HG03354 (cell line): Measurements from ENCODE around the gene CD2AP.
A peak's percentile ranks its signal among the peaks of the same experiment; 100 is the strongest.
"Not testable (repeated sequence)": the region's sequence is repeated elsewhere in the genome, so short reads cannot be mapped to it uniquely, and the experiment has no call there.

ENCODE experiments used
- ATAC-seq: cut with Tn5 transposase; IDR thresholded peaks from one replicate; pipeline ENCODE4 v1.9.1; 2021; ENCODE audit warnings: mild to moderate bottlenecking; ENCODE audit not compliant: unreplicated experiment, poor library complexity, severe bottlenecking

Gene CD2AP

DNA sequence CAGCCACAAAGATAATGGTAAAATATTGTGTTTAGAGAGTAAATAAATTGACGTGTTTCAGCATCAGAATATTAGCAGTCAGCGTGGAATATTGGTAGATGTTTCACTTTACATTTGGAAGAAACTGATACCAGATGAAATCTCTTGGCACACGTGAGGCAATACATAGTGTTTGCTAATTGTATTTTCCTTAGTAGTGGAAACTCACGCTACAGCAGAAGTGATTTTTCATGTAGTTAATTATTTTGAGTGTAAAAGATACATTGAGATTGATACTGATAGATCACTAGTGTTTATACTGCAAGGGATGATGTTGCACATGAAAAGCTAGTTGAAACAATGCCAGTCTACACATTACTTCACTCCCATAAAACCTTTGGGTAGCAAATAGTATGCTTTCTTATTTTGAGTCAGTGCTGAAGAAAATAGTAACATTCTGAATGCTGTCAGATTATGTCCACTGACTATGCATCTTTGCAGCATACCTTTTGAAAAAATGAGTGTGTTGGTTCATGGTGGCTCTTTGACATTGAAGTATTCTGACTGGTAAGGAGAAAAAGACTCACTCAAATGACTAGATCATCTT lies 59.3 kb downstream of the CD2AP start:
- no peak for ATAC-seq

DNA sequence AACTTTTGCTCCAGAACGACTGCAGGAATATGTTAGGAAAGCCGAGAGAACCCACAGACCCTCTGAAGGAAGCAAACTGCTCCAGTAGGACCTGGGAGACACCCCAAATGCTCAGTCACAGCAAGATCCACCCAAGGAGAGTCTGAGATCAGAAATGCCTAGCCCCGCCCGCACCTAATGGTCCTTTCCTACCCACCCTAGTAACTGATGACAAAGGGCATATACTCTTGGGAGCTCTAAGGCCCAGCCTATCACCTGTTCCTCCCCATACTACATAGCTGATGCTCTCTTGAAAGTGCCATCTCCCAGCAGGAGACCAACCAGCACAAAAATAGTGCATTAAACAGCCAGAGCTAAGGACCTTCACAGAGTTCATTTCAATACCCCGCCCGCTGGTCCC lies 67.6 kb downstream of the CD2AP start:
- no peak for ATAC-seq

DNA sequence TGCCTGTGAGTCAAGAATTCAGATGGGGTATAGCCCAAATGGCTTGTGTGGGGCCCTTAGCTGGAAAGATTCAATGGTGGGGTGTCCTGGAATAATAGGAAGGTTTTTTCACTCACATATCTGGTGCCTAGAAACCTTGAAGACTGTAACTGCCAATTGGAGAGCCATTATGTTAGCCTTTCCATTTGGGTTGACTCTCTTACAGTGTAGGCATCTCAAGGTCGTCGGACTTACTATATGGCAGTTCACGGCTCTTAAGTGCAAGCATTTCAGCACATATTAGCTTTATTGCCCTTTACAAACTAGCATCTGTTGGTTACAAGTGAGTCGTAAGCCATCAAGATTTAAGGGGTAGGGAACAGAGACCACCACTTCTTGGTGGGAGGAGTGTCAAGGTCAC lies 74.1 kb downstream of the CD2AP start:
- ATAC-seq = no peak

DNA sequence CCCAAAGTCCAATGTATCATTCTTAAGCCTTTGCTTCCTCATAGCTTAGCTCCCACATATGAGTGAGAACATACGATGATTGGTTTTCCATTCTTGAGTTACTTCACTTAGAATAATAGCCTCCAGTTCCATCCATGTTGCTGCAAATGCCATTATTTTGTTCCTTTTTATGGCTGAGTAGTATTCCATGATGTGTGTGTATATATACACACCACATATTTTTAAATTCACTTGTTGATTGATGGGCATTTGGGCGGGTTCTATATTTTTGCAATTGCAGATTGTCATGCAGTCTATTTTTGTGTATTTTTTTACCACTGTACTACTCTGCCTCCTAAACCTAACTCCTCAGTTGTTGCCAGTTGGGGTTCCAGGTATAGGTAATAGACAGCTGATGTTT lies 74.7 kb downstream of the CD2AP start:
- ATAC-seq = no peak

DNA sequence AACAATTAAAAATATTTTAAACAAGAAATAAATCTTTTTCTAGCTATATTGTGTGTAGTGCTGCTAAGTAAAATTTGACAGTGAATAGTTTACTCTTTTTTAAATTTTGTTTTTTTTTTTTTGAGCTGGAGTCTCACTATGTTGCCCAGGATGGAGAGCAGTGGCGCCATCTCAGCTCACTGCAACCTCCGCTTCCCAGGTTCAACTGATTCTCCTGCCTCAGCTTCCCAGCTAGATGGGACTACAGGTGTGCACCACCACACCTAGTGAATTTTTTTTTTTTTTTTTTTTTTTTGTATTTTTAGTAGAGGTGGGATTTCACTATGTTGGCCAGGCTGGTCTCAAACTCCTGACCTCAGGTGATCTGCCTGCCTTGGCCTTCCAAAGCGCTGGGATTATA lies 75.7 kb downstream of the CD2AP start:
- not testable (repeated sequence) for ATAC-seq

DNA sequence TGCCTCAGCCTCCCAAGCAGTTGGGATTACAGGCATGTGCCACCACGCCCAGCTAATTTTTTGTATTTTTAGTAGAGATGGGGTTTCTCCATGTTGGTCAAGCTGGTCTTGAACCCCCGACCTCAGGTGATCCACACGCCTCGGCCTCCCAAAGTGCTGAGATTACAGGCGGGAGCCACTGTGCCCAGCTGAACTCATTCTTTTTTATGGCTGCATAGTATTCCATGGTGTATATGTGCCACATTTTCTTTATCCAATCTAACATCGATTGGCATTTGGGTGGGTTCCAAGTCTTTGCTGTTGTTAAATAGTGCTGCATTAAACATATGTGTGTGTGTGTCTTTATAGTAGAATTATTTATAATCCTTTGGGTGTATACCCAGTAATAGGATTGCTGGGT lies 78.9 kb downstream of the CD2AP start:
- not testable (repeated sequence) for ATAC-seq

DNA sequence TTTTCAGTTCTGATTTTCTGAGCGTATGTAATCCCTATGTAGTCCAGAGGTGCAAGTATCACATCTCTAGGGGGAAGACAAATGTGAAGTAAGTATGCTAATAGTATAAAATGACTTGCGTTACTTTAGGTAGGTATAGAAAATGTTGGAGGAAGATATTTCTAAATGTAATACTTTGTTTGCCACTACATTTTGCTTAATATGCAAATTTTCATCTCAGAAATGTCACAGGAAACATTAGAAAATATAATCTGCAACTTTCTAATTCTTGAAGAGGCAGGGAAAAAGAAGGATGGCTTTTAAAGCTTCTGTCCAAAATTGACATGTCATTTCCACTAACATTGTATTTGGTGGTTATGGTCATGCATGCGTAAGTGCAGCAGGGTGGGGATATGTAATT lies 85.6 kb downstream of the CD2AP start:
- no peak for ATAC-seq

DNA sequence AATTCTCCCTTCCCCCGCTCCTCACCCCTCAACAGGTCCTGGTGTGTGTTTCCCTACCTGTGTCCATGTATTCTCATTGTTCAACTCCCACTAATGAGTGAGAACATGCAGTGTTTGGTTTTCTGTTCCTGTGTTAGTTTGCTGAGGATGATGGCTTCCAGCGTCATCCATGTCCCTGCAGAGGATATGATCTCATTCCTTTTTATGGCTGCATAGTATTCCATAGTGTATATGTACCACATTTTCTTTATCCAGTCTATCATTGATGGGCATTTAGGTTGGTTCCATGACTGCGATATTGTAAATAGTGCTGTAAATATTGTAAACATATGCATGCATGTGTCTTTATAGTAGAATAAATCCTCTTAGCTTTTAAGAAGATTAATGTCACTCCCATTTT lies 89.0 kb downstream of the CD2AP start:
- ATAC-seq = not testable (repeated sequence)

DNA sequence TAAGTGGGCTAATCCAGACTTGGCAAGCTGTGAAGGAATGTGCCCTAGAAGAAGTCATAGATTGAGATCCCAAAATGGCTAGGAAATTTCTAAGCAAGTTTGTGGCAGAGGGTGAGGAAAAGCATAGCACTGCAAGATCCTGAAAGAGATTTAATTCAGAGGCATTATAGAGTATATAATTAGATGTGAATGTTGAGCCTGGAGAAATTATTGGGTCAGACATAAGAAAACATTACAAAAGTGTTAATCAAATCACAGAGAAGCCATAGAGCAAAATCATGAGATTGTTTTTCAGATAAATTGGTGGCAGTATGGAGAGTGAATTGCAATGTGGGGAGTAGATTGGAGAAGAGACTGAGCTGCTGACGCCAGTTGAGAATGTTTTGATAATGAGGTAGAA lies 90.0 kb downstream of the CD2AP start:
- ATAC-seq = no peak

DNA sequence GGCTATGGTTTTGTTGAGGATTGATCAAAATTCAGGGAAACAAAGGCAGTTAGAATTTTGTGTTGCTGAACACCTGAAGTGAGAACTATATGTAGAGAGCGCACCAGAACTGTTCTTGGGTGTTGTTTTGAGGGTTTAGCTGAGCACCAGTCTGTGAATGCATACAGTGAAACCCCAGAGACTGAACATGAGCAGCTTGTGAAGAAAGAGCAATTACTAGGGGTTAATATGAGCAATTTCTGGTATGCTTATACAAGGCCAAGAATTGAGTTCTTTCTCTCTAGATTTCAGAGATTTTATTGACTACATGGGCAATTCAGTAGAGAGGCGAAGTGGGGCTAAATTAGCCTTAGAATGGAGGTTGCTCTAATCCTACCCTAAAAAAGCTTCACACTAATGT lies 93.9 kb downstream of the CD2AP start:
- no peak for ATAC-seq

DNA sequence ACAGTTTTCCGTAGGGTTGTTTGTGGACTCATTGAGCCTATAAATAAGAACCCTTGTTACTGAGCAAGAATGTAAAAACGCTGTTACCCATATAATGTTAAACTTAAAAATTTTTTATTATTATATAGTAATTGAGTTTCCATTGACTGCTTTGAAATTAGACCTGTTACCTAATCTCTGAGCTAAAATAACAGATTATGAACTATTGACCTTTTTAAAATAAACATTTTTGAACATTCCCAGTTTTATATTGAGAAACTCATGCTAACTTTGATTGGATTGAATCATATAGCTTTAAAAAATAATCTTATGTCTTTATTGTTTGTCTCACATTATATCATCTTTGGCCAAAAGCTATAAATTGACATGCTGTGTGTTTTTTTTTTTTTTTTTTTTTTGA lies 95.5 kb downstream of the CD2AP start:
- no peak for ATAC-seq

DNA sequence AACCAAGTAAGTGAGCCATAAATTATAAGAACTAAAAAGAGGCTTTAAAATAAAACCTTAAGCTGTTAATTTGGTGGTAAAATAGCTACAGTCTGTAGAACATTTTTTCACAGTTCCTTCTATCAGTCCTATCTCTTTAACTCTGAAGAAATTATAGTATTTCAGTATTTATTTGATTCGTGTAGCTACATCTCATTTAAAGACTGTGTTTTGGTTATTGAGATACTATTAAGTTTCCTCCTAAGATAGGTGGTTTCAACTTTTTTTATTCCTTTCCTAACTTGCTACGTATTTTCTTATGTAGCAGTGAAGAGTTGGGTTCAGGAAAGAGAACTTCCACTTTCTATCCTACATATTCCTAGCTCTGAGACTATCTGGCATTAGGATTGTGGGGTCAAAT lies 97.2 kb downstream of the CD2AP start:
- no peak for ATAC-seq

DNA sequence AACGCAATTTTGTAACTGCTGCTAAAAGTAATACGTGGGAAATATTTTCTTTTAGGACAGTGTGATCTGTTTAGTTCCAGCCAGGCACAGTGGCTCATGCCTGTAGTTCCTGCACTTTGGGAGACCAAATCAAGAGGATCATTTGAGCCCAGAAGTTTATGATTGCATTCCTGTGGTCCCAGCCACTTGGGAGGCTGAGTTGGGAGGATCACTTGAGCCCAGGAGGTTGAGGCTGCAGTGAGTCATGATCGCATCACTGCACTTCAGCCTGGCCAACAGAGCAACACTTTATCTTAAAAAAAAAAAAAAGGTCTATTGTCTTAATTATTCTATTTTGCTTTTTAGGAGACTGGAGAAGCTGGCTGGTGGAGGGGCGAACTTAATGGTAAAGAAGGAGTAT lies 101.5 kb downstream of the CD2AP start:
- ATAC-seq = no peak

DNA sequence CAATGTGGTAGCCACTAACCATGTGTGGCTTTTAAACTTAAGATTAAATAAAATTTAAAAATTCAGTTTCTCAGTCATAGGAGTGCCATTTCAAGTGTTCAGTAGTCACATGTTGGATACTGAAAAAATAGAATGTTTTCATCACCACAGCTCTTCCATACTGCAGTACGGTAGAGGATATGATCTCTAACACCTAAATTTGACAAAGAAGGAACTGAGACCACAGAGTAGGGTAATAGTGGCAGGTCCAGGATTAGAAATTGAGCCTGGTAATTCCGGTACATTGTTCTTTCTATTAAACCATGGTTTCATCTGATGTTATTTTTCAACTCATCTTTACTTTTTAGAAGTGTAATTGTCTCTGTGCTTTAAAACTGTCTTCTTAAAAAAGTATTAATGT lies 104.0 kb downstream of the CD2AP start:
- ATAC-seq = peak; percentile 82

DNA sequence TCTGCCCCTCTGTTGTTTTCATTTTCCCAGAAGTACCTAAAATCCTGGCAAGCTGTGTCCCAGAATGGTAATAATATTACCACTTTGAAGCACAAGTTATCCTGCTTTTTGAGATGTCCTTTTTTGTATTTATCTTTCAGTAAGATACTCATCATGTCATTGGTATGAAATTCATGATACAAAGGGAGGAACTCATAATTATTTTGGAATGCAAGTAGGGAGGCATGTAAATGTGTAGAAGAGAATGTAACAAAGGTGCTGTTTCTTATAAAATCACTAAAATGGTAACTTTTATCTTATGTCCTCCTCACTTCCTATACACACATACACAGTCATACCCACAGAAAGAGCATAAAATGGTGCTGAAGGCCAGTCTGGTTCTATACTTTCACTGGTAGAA lies 109.9 kb downstream of the CD2AP start:
- no peak for ATAC-seq

DNA sequence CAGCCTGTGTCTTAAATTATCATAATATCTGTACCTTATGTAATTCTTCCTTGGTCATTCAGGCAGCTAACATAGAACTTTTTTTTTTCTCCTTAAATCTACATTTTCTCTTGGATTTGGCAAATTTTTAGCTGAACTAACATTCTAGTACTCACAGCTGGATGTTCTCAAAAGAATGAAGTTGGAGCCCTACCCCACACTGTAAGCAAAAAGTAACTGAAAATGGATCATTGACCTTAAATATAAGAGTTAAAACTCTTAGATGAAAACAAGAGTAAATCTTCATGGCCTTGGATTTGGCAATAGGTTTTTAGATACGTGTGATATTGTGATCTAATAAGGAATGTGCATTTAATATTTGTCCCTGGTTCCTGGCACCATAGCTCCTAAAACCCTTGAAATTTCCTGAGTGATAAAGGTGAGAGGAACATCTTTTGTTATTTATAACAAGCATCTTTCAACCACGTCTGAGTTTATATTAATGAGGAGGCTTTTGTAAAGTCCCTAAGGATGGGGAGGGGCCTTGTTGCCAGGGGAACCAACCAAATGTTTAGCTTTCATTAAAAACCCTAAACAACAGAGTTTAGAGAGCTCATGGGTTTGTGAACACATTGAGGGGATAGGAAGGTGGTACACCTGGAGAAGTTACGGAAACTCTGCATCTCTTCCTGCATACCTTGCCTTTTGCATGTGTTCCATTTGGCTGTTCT lies 114.7 kb downstream of the CD2AP start:
- no peak for ATAC-seq

DNA sequence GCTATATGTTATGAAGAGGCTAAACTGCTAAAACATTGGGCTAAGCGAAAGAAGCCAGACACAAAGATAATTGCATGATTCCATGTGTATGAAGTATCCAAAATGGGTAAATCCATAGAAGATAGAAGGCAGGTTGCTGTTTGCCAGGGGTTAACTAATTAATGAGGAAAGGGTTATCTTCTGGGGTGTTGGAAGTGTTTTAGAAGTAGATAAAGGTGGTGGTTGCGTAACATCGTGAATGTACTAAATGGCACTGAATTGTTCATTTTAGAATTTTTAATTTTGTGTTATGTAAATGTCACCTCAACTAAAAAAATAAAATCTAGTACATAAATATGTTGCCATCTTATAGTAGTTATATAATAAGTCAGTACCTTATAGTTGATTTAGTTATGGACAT lies 116.4 kb downstream of the CD2AP start:
- no peak for ATAC-seq

DNA sequence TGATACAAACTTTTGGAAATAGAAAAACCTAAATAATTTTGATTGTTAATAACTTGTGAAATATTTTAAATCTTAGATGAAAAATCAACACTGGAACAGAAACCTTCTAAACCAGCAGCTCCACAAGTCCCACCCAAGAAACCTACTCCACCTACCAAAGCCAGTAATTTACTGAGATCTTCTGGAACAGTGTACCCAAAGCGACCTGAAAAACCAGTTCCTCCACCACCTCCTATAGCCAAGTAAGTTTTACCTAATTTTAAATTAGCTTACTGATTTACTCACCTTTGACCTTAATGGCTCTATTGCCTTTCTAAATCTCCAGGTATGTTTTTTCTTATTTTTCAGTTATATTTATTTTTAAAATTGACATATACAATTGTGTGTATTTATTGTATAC lies 118.2 kb downstream of the CD2AP start:
- ATAC-seq = no peak

DNA sequence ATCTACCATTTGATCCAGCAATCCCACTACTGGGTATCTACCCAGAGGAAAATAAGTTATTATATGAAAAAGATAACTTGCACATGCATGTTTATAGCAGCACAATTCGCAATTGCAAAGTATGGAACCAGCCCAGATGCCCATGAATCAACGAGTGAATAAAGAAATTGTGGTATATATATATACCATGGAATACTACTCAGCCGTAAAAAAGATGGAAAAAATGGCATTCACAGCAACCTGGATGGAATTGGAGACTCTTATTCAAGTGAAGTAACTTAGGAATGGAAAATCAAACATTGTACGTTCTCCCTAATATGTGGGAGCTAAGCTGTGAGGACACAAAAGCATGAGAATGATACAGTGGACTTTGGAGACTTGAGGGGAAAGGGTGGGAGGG lies 120.8 kb downstream of the CD2AP start:
- no peak for ATAC-seq

DNA sequence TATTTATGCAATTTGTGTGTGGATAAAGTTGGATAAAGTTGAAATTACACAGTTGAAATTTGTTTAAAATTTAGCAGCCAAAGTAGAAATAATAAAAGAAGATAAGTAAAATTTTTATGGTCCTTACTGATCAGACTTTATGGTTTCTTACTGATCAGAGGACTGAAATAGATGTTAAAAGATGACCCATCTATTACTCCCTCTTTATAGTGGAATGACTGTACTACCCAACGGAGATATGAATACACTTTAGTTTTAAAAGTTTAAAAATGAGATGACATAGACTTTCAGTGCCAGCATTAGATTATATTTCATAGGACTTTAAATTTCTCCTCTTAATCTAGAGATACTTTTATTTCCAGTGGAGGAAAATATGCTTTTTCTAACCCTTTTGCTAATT lies 121.9 kb downstream of the CD2AP start:
- ATAC-seq = no peak

DNA sequence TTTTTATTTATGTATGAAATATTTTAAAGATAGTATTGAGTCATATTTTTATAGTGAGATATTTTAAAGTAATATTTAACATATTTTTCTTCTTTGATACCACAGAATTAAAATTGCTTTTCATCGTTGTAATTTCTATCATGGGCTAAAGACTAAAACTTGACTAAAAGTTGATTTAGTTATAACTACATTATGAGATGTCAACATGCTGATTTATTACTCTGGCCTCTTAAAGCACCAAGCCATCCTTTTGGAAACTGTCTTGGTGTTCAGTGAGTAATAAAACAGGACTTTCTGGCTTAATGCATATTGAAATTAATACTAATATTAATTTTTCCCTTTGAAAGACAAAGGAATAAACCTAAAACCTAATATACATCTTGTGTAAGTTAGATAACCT lies 125.6 kb downstream of the CD2AP start:
- ATAC-seq = no peak

DNA sequence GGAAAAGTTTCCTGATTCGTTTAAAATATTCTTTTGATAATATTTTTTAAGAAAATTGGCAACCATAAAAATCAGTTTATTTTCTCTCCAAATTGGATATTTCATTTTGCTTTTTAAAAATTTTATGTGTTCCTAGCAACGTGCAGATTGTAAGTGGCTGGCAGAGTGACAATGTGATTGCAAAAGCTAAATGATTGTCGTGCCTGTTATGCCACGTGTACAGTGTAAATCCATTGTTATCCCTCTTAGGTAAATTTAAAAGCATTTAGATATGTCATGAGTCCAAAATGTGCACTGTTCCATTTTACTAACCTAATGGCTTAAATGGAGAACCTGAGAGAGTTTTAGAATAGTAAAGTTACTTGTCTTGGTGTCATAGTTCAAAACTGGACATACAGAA lies 126.4 kb downstream of the CD2AP start:
- no peak for ATAC-seq
